GM12873 (cell line): Measurements from ENCODE around the gene REEP3.

ENCODE experiments used
- CTCF ChIP-seq: IDR thresholded peaks from 2 replicates; pipeline ENCODE4 v1.5.1; 2012; ENCODE audit warnings: low read depth, mild to moderate bottlenecking, moderate library complexity, low read length, control low read depth; ENCODE audit not compliant: insufficient read depth; ENCODE audit errors: missing control alignments

REEP3 gene

GRCh38 chr10:63624701-63625100, 103.5 kb downstream of the REEP3 start:
- no peak for TF ChIP-seq CTCF

GRCh38 chr10:63627396-63627795, 106.2 kb downstream of the REEP3 start:
- TF ChIP-seq CTCF: no peak

GRCh38 chr10:63627881-63628296, 106.7 kb downstream of the REEP3 start:
- no peak for TF ChIP-seq CTCF

GRCh38 chr10:63628526-63629362, 107.5 kb downstream of the REEP3 start:
- no peak for TF ChIP-seq CTCF

- peak; percentile 86 for TF ChIP-seq CTCF
Observed at GRCh38 chr10:63629363-63630084, 108.3 kb downstream of the REEP3 start.

GRCh38 chr10:63630085-63630930, 109.1 kb downstream of the REEP3 start:
- TF ChIP-seq CTCF: no peak
